SH-SY5Y (cell line): ENCODE measurements around the gene IL10RA.

Experiments
- GATA2 ChIP-seq: IDR thresholded peaks from 2 replicates; pipeline ENCODE4 v1.6.1; 2011; ENCODE audit warnings: mild to moderate bottlenecking, low read depth, low read length
- GATA3 ChIP-seq: IDR thresholded peaks from 2 replicates; pipeline ENCODE4 v1.6.1; 2011; ENCODE audit warnings: low read depth, mild to moderate bottlenecking, low read length, moderate library complexity

Gene IL10RA

DNA sequence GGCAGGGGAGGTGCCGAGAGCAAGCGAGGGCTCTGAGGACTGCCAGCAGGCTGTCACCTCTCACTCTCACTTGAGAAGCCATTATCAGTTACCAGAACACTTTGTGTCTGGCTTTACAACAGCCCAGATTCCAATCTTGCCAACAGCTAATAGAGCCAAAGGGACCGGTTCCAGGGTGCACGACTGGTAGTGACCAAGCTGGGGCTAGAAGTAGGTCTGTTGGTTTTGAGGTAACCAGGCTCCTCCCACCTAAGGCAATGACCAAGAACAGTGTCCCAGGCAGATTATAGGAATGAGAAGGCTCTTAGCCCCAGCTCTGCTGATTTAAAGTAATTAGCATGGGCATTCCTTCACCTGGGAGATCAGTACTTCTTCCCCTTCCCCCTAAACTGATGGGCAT, 7.2 kb upstream of the IL10RA start:
- TF ChIP-seq GATA2: no peak
- TF ChIP-seq GATA3: no peak

DNA sequence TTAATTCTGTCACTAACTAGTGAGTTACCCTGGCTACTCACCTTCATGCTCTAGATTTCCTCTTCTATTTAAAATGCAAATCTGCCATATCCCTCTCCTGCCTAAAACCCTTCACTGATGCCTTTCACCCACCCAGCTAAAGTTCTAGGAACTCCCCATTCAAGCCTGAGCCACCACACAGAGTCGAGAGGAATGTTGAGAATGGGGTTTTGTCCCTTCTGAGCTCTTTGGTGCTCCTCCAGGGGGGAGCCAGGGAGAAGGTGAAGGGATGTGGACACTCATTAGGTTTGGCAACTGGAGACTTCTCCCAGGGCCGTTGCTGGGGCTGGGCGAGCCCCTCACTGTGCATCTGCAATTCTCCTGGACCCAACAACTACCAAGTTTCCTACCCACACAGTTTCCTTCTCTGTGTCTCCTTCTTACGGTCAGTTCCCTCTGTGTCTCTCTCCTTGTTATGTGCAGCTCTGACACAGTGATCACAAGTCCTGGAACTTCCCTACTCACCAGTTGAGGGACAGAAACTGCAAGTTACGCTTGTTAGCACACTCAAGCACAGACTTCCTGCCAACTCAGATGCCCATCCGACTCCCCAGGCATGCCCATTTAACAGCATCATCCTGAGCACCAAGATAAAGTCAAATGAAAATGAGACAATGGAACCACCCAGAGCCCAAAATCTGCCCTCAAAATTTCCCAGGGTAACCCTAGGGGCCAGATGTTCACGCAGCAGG, 6.5 kb upstream of the IL10RA start:
- TF ChIP-seq GATA3 (no peak), GATA2 (no peak)

DNA sequence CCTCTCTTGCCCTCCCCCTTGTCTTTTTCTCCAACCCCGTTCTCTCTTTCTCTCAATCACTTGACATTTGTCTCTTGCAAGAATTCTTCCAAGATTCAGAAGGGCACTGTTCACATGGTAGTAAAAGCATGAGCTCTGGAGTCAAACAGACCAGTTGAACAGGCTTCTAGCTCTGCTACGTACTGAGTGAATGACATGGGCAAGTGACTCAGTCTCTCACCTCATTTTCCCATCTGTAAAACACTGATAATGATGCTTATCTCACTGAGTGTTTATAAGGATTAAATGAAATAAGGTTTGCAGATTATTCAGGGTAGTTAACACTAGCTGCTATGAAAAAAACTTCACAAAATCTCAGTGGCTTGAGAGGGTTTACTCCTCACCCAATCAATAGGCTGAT, 5.9 kb upstream of the IL10RA start:
- TF ChIP-seq GATA3: no peak
- TF ChIP-seq GATA2: no peak

DNA sequence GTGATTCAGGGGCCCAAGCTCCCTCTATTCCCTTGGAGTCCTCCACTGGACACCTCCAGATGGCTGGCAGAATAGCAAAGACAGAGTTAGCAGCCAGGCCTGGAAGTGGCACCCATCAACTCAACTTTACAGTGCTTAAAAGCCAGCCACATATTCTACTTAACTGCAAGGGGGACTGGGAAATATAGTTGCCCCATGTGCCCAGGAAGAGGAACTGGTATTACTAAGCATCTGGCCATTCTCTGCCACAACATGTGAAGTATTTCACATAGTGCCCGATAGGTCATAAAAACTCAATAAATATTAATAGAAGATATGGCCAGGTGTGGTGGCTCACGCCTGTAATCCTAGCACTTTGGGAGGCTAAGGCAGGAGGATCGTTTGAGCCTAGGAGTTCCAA, 5.5 kb upstream of the IL10RA start:
- TF ChIP-seq GATA2 (no peak), GATA3 (no peak)

DNA sequence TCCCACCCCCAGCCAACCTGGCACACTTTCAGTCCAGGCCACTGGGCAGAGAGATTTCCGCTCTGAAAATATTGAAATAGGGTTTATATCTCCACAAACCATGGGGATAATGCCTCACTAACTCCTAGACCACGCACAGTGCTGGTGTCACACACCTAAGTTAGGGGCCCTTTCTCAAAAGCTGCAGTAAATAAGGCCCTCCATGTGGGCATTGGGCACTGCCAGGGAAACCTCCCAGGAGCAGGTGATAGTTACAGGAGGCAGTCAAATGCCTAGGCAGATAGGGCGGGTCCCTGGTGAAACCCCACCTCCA, 3.1 kb upstream of the IL10RA start:
- TF ChIP-seq GATA3: no peak
- TF ChIP-seq GATA2: no peak

DNA sequence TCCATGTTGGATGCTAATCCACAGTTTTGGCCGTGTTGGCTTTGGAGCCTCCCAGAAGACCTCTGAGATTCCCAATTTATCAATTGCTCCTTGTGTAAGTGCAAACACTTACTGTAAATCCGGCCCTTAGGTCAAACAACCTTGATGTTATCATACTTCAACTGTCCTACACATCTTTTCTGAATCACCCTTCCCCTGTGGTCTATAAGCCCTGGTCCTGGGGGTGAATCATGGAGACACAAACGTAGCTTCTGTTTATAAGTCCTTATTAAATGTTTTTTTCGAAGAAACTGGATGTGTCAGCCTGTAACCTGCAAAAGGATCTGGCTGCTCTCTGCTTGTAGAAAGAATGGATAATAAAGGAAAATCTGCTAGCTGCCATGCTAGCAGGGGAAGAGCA, 1.7 kb upstream of the IL10RA start:
- TF ChIP-seq GATA2: no peak
- no peak for TF ChIP-seq GATA3

DNA sequence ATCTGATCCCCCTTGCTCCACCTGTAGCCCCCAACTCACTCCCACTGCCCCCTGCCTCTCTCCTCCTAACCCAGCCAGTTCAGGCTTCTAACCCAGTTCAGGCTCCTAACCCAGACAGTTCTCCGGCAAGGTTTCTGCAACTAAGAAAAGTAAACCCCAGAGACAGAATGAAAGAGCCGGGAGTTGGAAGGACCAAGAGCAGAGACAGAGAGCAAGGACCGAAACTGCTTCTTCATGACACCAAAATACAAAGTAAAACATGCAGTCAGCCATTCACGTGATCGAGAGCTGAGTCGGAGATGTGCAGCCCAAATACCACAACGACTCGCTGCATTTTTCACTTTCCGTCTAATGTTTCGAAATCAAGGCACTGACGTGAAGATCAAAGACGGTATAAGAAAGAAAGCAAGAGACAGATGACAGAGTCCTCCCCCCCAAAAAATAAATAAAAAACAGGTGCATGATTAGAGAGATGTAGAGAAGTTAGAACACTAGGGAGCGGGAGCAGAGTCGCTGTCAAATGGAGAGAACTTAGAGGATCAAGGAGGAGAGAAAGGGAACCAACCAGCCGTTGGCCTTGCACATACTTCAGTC, 884 bp downstream of the IL10RA start:
- TF ChIP-seq GATA2 (no peak), GATA3 (no peak)

DNA sequence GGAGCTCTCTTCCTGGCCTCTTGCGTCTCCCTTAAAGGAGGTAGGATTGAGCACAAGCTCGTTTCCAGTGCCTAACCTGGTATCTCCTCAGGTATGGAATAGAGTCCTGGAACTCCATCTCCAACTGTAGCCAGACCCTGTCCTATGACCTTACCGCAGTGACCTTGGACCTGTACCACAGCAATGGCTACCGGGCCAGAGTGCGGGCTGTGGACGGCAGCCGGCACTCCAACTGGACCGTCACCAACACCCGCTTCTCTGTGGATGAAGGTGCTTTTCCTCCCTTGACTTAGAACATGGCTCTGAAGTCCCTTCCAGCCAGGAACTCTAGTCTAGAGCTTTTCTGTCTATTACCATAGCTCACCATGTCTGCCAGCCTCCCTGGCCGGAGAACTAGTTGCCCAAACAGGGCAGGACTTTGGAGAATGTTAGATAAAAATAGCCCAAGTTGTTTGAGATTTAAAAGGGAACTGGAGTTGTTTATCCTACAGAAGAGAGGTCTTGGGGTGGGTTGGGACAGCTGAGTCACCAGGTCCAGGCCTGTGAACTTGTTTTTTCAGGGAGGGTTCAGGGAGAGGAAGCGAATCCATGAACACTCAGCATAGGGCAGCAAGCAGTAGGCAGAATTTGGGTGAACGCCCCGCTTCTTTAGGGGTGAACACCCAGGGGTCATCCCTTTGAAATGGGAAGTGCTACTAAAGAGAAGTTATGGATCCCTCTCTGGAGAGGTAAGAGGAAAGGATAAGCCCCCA, 3.3 kb downstream of the IL10RA start:
- TF ChIP-seq GATA3 (no peak), GATA2 (no peak)

DNA sequence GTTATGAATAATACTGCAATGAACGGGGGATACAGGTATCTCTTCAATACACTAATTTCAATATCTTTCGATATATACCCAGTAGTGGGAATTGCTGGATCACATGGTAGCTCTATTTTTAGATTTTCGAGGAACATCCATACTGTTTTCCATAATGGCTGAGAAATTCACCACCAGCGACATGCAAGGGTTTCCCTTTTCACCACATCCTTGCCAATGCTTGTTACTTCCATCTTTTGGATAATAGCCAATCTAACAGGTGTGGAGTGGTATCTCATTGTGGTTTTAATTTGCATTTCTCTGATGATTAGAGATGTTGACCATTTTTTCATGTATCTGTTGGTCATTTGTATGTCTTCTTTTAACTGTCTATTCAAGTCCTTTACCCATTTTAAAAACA, 5.9 kb downstream of the IL10RA start:
- TF ChIP-seq GATA3 (no peak), GATA2 (no peak)

DNA sequence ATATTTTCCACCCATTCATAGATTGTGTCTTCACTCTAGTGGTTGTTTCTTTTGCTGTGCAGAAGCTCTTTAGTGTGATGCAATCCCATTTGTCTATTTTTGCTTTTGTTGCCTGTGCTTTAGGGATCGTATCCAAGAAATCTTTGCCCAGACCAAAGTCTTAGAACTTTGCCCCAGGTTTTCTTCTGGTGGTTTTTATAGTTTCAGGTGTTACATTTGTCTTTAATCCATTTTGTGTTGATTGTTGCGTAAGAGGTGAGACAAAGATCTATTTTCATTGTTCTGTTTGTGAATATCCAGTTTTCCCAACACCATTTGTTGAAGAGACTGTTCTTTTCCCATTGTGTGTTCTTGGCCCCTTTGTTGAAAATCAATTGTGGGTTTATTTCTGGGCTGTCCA, 6.4 kb downstream of the IL10RA start:
- TF ChIP-seq GATA2: no peak
- TF ChIP-seq GATA3: no peak

DNA sequence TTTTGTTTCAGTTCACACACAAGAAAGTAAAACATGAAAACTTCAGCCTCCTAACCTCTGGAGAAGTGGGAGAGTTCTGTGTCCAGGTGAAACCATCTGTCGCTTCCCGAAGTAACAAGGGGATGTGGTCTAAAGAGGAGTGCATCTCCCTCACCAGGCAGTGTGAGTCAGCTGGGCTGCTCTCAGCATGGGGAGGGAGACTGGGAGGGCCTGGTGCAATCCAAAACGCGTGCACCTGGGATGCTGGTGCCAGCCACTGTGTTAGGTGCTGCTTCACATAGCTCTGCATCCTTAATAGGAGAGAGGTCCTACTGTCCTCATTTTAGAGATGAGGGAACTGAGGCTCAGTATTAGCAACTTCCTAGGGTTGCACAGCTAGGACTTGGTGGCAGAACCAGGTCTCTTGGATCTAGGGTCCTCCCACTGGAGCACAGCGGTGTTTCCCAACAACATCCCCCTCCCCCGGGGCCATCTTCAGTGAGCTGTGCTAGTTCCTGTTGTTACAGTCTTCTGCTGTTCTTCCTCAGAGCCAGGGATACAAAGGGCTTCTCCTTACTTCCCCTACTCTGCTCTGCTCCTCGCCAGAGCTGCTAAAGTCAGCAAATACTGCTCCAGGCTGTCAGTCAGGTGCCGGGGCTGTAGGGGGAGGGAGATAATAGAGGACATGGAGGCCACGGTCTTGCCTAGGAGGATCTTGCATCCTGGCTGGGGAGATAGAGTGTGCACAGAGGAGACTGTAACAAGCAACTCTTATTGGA, 8.0 kb downstream of the IL10RA start:
- TF ChIP-seq GATA2: no peak
- no peak for TF ChIP-seq GATA3

DNA sequence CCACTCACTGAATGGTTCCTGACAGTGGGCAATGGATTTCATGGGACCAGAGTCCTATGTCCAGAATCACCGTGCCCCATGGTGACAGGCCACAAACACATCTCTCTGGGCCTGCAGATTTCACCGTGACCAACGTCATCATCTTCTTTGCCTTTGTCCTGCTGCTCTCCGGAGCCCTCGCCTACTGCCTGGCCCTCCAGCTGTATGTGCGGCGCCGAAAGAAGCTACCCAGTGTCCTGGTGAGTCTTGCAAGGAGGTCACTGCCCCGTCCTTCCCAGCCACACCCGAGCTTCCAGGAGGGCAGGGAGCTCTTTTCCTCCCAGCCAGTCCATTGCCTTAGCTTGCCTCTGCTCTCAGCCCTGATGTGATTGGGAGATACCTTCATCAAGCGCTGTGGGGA, 9.3 kb downstream of the IL10RA start:
- TF ChIP-seq GATA3 (no peak), GATA2 (no peak)

DNA sequence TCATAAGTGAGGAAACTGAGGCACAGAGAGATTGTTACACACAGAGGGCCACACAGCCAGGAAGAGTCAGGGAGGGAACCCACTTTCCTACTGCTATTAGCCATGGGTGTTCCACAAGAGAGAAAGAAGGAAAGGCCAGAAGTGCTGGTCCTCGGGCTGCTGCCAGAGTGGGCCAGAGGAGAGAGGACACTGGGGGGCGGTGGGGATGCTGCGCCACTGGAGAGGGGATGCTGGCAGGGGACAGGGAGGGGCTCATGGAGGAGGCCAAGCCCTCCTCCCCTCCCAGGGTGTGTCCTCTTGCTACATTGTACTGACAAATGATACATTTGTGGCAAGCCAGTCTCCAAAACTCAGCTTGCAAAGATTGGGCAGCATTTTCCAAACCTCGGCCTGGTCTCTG, 9.9 kb downstream of the IL10RA start:
- TF ChIP-seq GATA2 (no peak), GATA3 (no peak)

DNA sequence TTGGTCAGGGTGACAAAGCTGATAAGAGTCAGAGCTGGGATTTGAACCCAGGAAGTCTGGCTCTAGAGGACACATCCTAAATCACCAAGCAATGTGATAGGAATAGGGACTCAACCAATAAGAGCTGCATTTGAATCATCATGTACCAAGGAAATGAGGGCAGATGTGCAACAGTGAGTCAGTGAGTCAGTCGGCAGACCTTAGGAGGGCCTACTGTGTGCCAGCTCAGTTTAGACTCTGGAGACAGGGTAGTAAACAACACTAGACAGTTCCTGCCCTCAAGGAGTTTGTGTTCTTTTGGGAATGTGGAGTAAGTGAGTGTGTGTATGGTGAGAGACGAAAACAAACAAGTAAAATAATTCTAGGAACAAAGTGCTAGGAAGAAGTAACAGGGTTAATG, 11.2 kb downstream of the IL10RA start:
- TF ChIP-seq GATA2 (no peak), GATA3 (no peak)
